Measurements from ENCODE around the gene SPON2. TPM values are rescaled to one million over a fixed set of nuclear protein-coding genes. Genes with fewer than 3 reads are reported as not detected.

SPON2 gene
- total RNA-seq, 2 experiments from 2014 or later: 8.4 to 35.3 TPM

DNA sequence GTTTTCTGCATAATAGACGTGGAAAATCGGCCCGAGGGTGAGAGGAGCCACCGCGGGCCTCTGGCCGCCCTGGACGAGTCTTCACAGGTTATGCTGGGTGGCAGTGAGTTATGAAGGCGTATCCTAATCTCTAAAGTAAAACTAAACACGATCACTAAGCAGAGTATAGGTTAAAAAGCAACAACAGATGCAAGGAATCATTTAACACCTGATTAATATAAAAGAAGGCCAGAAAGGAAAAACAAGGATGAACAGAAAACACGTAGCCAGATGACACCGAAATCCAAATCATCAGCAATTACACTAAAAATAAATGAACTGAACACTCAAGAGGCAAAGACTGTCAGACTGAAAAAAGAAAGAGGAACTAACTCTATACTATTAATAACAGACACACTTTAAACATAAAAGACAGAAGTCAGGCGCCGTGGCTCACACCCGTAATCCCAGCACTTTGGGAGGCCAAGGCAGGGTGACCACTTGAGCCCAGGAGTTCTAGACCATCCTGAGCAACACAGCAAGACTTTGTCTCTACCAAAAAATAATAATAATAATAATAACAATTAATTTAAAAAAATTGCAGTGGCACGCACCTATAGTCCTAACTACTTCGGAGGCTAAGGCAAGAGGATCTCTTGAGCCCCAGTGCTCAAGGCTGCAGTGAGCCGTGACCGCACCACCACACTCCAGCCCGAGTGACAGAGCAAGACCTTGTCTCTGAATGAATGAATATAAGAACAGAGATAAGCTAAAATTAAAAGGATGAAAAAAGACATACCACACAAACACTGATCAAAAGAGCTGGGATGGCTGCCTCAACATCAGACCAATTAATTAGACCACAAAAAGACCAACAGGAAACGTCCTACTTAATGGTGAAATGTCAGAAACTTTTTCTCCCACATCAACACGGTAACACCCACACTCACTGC, 46.5 kb upstream of the SPON2 start:
- H3K4me3 ChIP-seq (ENCODE audit: low read depth, low read length, poor library complexity, severe bottlenecking): peak overlapping the region; percentile 62
- no peak overlapping the region for H2AFZ ChIP-seq (ENCODE audit: low read length)
- ChIA-PET CTCF (ENCODE audit: unreplicated experiment) (no interaction called here), POLR2A (interaction anchor here (0.6 kb wide), 2 partner anchors 15 to 83 kb away, joined by 3 to 4 read pairs; no protein-coding TSS in a partner anchor)
- H3K36me3 ChIP-seq (ENCODE audit: insufficient read depth, low read length): peaks cover 58% of the 10 kb centered on the region
- peak overlapping the region; percentile 87 for H3K4me2 ChIP-seq (ENCODE audit: low read length)
- peaks cover 77% of the 10 kb centered on the region for H3K4me1 ChIP-seq (ENCODE audit: insufficient read depth, low read length, poor library complexity, severe bottlenecking)
- no peak for TF ChIP-seq EZH2phosphoT487 (IDR thresholded peaks at IDR 0.05; ENCODE audit: borderline replicate concordance, low read depth, low read length)
- TF ChIP-seq CTCF (conservative IDR thresholded peaks at IDR 0.05; ENCODE audit: low read length): no peak
- BruUV-seq (replicated peaks): no TSS peak
- intact Hi-C loops (cut with micrococcal nuclease; ENCODE audit: unreplicated experiment): loop anchor here (1.0 to 2.0 kb wide), 4 partner anchors 18 to 500 kb away; no protein-coding TSS in a partner anchor
- peaks cover 17% of the 10 kb centered on the region; the same call in 1 of the 2 replicates for H3K79me2 ChIP-seq (ENCODE audit: insufficient read depth, low read depth, low read length)
- peak; percentile 86 for DNase-seq (ENCODE audit: low spot score)
- no peaks in the 10 kb centered on the region for H4K20me1 ChIP-seq (ENCODE audit: insufficient read depth, low read length)
- no peaks in the 10 kb centered on the region for H3K9me3 ChIP-seq (ENCODE audit: low read length)
- H3K9me2 ChIP-seq (ENCODE audit: insufficient read depth, low read length): no peaks in the 10 kb centered on the region
- H3K27ac ChIP-seq (ENCODE audit: low read depth, low read length, poor library complexity, severe bottlenecking): peak overlapping the region; percentile 99

GRCh38 chr4:1217366-1217765, 45.0 kb upstream of the SPON2 start:
- POLR2A ChIA-PET: interaction anchor here (0.6 kb wide), 1 partner anchor 70 kb away, joined by 5 read pairs; no protein-coding TSS in a partner anchor
- intact Hi-C loops (cut with micrococcal nuclease; ENCODE audit: unreplicated experiment): no loop called here
- CTCF ChIA-PET (ENCODE audit: unreplicated experiment): no interaction called here

More at GRCh38 chr4:1217366-1217765, 45.0 kb upstream of the SPON2 start:
- Histone ChIP-seq H3K36me3 (ENCODE audit: insufficient read depth, low read length) (peaks cover 65% of the 10 kb centered on the region), H3K4me1 (ENCODE audit: insufficient read depth, low read length, poor library complexity, severe bottlenecking) (peaks cover 77% of the 10 kb centered on the region), H3K4me2 (ENCODE audit: low read length) (peak overlapping the region; percentile 87), H3K9me2 (ENCODE audit: insufficient read depth, low read length) (no peaks in the 10 kb centered on the region), H3K9me3 (ENCODE audit: low read length) (no peaks in the 10 kb centered on the region), H4K20me1 (ENCODE audit: insufficient read depth, low read length) (no peaks in the 10 kb centered on the region), H2AFZ (ENCODE audit: low read length) (no peak overlapping the region), H3K27ac (ENCODE audit: low read depth, low read length, poor library complexity, severe bottlenecking) (peak overlapping the region; percentile 99), H3K4me3 (ENCODE audit: low read depth, low read length, poor library complexity, severe bottlenecking) (peak overlapping the region; percentile 52), H3K79me2 (ENCODE audit: insufficient read depth, low read depth, low read length) (peaks cover 17% of the 10 kb centered on the region; the same call in 1 of the 2 replicates)
- DNase-seq (ENCODE audit: low spot score): no peak
- no TSS peak for BruUV-seq (replicated peaks)
- TF ChIP-seq EZH2phosphoT487 (IDR thresholded peaks at IDR 0.05; ENCODE audit: borderline replicate concordance, low read depth, low read length) (no peak), CTCF (conservative IDR thresholded peaks at IDR 0.05; ENCODE audit: low read length) (no peak)
